Sigmoid colon (tissue), 3 donors: ENCODE data around the gene FKBP1B.

Experiments used
- POLR2A ChIP-seq, 2 donors: fragments of 450-650 bp; IDR thresholded peaks; one replicate each; pipeline ENCODE4 v1.6.1; 2016; ENCODE audit warnings: antibody characterized with exemption in 2 of 2, mild to moderate bottlenecking in 2 of 2, moderate library complexity in 2 of 2
- TF ChIP-seq, protein P1 (sequence below), 4 experiments: fragments of 450-650 bp in 3 of 4; fragments of 200-600 bp in 1 of 4; IDR thresholded peaks; one replicate each; pipeline ENCODE4 v1.5.1; 2016 to 2019; ENCODE audit warnings: antibody characterized with exemption in 4 of 4, mild to moderate bottlenecking in 3 of 4, moderate library complexity in 2 of 4

- TF ChIP-seq, protein P1, sequence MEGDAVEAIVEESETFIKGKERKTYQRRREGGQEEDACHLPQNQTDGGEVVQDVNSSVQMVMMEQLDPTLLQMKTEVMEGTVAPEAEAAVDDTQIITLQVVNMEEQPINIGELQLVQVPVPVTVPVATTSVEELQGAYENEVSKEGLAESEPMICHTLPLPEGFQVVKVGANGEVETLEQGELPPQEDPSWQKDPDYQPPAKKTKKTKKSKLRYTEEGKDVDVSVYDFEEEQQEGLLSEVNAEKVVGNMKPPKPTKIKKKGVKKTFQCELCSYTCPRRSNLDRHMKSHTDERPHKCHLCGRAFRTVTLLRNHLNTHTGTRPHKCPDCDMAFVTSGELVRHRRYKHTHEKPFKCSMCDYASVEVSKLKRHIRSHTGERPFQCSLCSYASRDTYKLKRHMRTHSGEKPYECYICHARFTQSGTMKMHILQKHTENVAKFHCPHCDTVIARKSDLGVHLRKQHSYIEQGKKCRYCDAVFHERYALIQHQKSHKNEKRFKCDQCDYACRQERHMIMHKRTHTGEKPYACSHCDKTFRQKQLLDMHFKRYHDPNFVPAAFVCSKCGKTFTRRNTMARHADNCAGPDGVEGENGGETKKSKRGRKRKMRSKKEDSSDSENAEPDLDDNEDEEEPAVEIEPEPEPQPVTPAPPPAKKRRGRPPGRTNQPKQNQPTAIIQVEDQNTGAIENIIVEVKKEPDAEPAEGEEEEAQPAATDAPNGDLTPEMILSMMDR (IDR thresholded peaks at IDR 0.05) = no peak
- TF ChIP-seq POLR2A (IDR thresholded peaks at IDR 0.05) = no peak
Measured at GRCh38 chr2:24009367-24009679, 40.2 kb upstream of the FKBP1B start.
